K562 (cell line): ENCODE data around the gene RNF43. TPM values are rescaled to one million over a fixed set of nuclear protein-coding genes. Genes with fewer than 3 reads are reported as not detected.

Experiments used
- ATAC-seq: fragments of 200-7000 bp; cut with Tn5 transposase; 3 replicates; pipeline ENCODE4 v1.9.1; 2020; ENCODE audit warnings: moderate library complexity
- BruUV-seq: library from RNA; stranded (reverse); fragments of 400-500 nt; replicated peaks from 2 replicates; lab custom pipeline; 2021; lab: Mats Ljungman, UMichigan
- CTCF ChIA-PET: fragments of 300-600 bp; formaldehyde crosslinking; extraction: SDS; loops from one replicate; lab custom pipeline; 2021; ENCODE audit warnings: low intra/inter-chr PET ratio; lab: Yijun Ruan, JAX
- POLR2A ChIA-PET: fragments of 300-600, 350-650 bp; sonication (Branson Sonifier 250); formaldehyde crosslinking; extraction: SDS; loops from one replicate; lab custom pipeline; 2021; ENCODE audit warnings: antibody characterized with exemption, inconsistent platforms; lab: Yijun Ruan, JAX
- DNase-seq, 4 experiments: peaks; one replicate each; pipeline versions ENCODE4 v3.0.0 to v3.0.0-alpha.2; 2011 to 2018; ENCODE audit warnings: low spot score in 3 of 4, mixed read lengths in 3 of 4; ENCODE audit errors: extremely low read depth in 1 of 4
- FAIRE-seq: peaks from 2 replicates; lab custom pipeline; 2011; peaks lifted over from hg19 to GRCh38; lab: Jason Lieb, UNC
- H2AFZ ChIP-seq: 2 replicates; pipeline ENCODE4 v1.6.0; 2011; ENCODE audit warnings: low read depth, low read length, control low read depth, inconsistent platforms
- H3K27ac ChIP-seq: fragments of 200-600 bp; 3 replicates; pipeline ENCODE4 v1.8.0; 2011; ENCODE audit warnings: low read depth, mild to moderate bottlenecking, control low read depth, inconsistent platforms, low read length, moderate library complexity, mixed read lengths; ENCODE audit errors: extremely low read depth
- H3K27me3 ChIP-seq, 2 experiments: fragments of 300-600 bp in 1 of 2; 2 replicates in 1 of 2; 3 replicates in 1 of 2; pipeline versions ENCODE4 v1.6.0 to v1.8.0; 2011; ENCODE audit warnings: inconsistent platforms in 2 of 2, low read length in 2 of 2, mild to moderate bottlenecking in 1 of 2, mixed read lengths in 1 of 2, moderate library complexity in 1 of 2; ENCODE audit not compliant: control insufficient read depth in 2 of 2, insufficient read depth in 2 of 2
- H3K36me3 ChIP-seq: fragments of 300-600 bp; 3 replicates; pipeline ENCODE4 v1.8.0; 2011; ENCODE audit warnings: mild to moderate bottlenecking, low read length, inconsistent platforms; ENCODE audit not compliant: control insufficient read depth, insufficient read depth
- H3K4me1 ChIP-seq, 2 experiments: fragments of 200-600 bp in 1 of 2; replicated peaks in 1 of 2; 2 replicates in 1 of 2; 3 replicates in 1 of 2; pipeline versions ENCODE4 v1.5.1 to v1.8.0; 2011; ENCODE audit warnings: inconsistent platforms in 2 of 2, low read length in 2 of 2, mild to moderate bottlenecking in 1 of 2, mixed read lengths in 1 of 2, moderate library complexity in 1 of 2; ENCODE audit not compliant: control insufficient read depth in 2 of 2, insufficient read depth in 2 of 2
- H3K4me2 ChIP-seq: 2 replicates; pipeline ENCODE4 v1.6.1; 2011; ENCODE audit warnings: low read length, control low read depth, inconsistent platforms, mixed read lengths; ENCODE audit not compliant: insufficient read depth
- H3K4me3 ChIP-seq: fragments of 200-600 bp; sonication (generic), shearing (Covaris generic); 2 replicates; pipeline ENCODE4 v1.5.1; 2016; ENCODE audit warnings: control low read depth, inconsistent platforms
- H3K79me2 ChIP-seq: fragments of 200-600 bp; 3 replicates; pipeline ENCODE4 v1.8.0; 2011; ENCODE audit warnings: low read length, inconsistent platforms; ENCODE audit not compliant: control insufficient read depth, insufficient read depth
- H3K9ac ChIP-seq, 2 experiments: 2 replicates each; pipeline versions ENCODE4 v1.6.0 to v1.6.1; 2011; ENCODE audit warnings: low read depth in 2 of 2, low read length in 2 of 2, control low read depth in 1 of 2, inconsistent platforms in 1 of 2, mild to moderate bottlenecking in 1 of 2, mixed read lengths in 1 of 2; ENCODE audit not compliant: insufficient read depth in 1 of 2
- H3K9me1 ChIP-seq: one replicate; pipeline ENCODE4 v1.6.0; 2011; ENCODE audit warnings: inconsistent platforms, mild to moderate bottlenecking, low read length, moderate library complexity; ENCODE audit not compliant: control insufficient read depth, insufficient read depth
- H3K9me3 ChIP-seq: replicated peaks from 2 replicates; pipeline ENCODE4 v1.5.1; 2011; ENCODE audit warnings: low read depth, low read length, inconsistent platforms; ENCODE audit not compliant: control insufficient read depth, insufficient read depth
- H4K20me1 ChIP-seq: replicated peaks from 2 replicates; pipeline ENCODE4 v1.6.1; 2011; ENCODE audit warnings: low read length, inconsistent platforms, mixed read lengths; ENCODE audit not compliant: control insufficient read depth, insufficient read depth
- FOSL1 ChIP-seq: fragments of 200-800 bp; sonication (Bioruptor generic); conservative IDR thresholded peaks from 2 replicates; pipeline ENCODE4 v1.6.1; 2016; ENCODE audit warnings: missing genetic modification characterization, missing compliant biosample characterization
- JUND ChIP-seq, 2 experiments: IDR thresholded peaks; 2 replicates in 1 of 2; 3 replicates in 1 of 2; pipeline ENCODE4 v1.6.1; 2011; ENCODE audit warnings: borderline replicate concordance in 2 of 2, low read depth in 2 of 2, low read length in 2 of 2, improper control_type of control experiment in 1 of 2, missing biosample characterization in 1 of 2, missing genetic modification characterization in 1 of 2, missing genetic modification reagents in 1 of 2
- ZKSCAN3 ChIP-seq: fragments of 250-450 bp; sonication (Bioruptor Pico); IDR thresholded peaks from 2 replicates; pipeline ENCODE4 v1.4.0; 2020
- ZNF778 ChIP-seq: fragments of 450-650 bp; formaldehyde crosslinking; IDR thresholded peaks from 2 replicates; pipeline ENCODE4 v1.4.0; 2020; ENCODE audit warnings: mild to moderate bottlenecking, moderate library complexity
- WGBS: fragments of 100-300 bp; shearing (Covaris generic); methylation state at CpG from one replicate; pipeline ENCODE4 v1.1.6; 2016; ENCODE audit warnings: low coverage, mixed read lengths; ENCODE audit not compliant: insufficient coverage; ENCODE audit errors: missing lambda C conversion rate; 5-methylcytosine and 5-hydroxymethylcytosine counted together
- in situ Hi-C: fragments of 300-500 bp; cut with MboI; formaldehyde crosslinking; loops from 4 replicates; pipeline ENCODE4 v1.15.0; 2018; ENCODE audit warnings: inconsistent platforms, mixed read lengths
- intact Hi-C: fragments of 100-400 bp; cut with micrococcal nuclease; formaldehyde crosslinking; loops from 2 replicates; pipeline ENCODE4 v1.14.2; 2022
- polyA plus RNA-seq, 8 experiments: library from polyadenylated mRNA; depleted of rRNA in 4 of 8; stranded (reverse) in 5 of 8; unstranded in 3 of 8; fragments of >200 nt; fragmentation: Nextera tagmentation in 2 of 8; fragmentation: Illumina TruSeq in 1 of 8; extraction: Ambion mirVana in 2 of 8; extraction: Trizol in 1 of 8; gene quantifications; 2 replicates each; pipeline versions ENCODE4 v1.2.1 to v1.2.3, GENCODE V29; 2011 to 2014; ENCODE audit warnings: inconsistent platforms in 1 of 8, missing spikeins in 1 of 8
- total RNA-seq, 7 experiments: library from RNA; depleted of rRNA in 6 of 7; stranded (reverse); fragments of >200 nt in 6 of 7; fragmentation: Illumina TruSeq in 2 of 7; extraction: Trizol in 2 of 7; gene quantifications; 2 replicates each; pipeline versions ENCODE4 v1.2.1 to v1.2.3, GENCODE V29; 2011 to 2021; ENCODE audit warnings: low replicate concordance in 1 of 7
- TF ChIP-seq, protein P1 (sequence below), 2 experiments: fragments of 450-650 bp; IDR thresholded peaks; 2 replicates each; pipeline ENCODE4 v1.6.1; 2018; ENCODE audit warnings: mild to moderate bottlenecking in 2 of 2, low read depth in 1 of 2; ENCODE audit not compliant: partially characterized antibody in 2 of 2
- TF ChIP-seq, protein P2 (sequence below), 2 experiments: fragments of 450-650 bp in 1 of 2; sonication (generic) in 1 of 2; formaldehyde crosslinking in 1 of 2; IDR thresholded peaks in 1 of 2; conservative IDR thresholded peaks in 1 of 2; 2 replicates each; pipeline versions ENCODE4 v1.6.1 to v1.8.1; 2016 to 2023; ENCODE audit warnings: mild to moderate bottlenecking in 2 of 2, moderate library complexity in 2 of 2, inconsistent platforms in 1 of 2, missing genetic modification reagents in 1 of 2

RNF43 gene
- total and polyA plus RNA-seq, 9 of the 15 experiments (the other 6 are each of a cell fraction or from before 2014, with no cell fraction given), result 0.29 to 2.7 (median 1.4) TPM

DNA sequence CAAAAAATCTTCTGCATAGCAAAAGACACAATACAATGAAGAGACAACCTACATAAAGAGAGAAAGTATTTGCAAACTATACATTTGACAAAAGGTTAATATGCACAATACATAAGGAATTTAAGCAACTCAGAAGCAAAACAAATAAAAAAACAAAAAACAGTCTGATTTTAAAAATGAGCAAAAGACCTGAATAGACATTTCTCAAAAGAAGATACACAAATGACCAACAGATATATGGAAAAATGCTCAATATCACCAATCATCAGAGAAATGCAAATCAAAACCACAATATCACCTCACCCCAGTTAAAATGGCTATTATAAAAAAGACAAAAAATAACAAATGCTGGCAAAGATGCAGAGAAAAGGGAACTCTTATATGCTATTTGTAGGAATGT, 38.2 kb upstream of the RNF43 start (continued):
- TF ChIP-seq, protein P1, sequence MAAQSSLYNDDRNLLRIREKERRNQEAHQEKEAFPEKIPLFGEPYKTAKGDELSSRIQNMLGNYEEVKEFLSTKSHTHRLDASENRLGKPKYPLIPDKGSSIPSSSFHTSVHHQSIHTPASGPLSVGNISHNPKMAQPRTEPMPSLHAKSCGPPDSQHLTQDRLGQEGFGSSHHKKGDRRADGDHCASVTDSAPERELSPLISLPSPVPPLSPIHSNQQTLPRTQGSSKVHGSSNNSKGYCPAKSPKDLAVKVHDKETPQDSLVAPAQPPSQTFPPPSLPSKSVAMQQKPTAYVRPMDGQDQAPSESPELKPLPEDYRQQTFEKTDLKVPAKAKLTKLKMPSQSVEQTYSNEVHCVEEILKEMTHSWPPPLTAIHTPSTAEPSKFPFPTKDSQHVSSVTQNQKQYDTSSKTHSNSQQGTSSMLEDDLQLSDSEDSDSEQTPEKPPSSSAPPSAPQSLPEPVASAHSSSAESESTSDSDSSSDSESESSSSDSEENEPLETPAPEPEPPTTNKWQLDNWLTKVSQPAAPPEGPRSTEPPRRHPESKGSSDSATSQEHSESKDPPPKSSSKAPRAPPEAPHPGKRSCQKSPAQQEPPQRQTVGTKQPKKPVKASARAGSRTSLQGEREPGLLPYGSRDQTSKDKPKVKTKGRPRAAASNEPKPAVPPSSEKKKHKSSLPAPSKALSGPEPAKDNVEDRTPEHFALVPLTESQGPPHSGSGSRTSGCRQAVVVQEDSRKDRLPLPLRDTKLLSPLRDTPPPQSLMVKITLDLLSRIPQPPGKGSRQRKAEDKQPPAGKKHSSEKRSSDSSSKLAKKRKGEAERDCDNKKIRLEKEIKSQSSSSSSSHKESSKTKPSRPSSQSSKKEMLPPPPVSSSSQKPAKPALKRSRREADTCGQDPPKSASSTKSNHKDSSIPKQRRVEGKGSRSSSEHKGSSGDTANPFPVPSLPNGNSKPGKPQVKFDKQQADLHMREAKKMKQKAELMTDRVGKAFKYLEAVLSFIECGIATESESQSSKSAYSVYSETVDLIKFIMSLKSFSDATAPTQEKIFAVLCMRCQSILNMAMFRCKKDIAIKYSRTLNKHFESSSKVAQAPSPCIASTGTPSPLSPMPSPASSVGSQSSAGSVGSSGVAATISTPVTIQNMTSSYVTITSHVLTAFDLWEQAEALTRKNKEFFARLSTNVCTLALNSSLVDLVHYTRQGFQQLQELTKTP (IDR thresholded peaks at IDR 0.05; ENCODE audit: low read depth in 1 of 2, partially characterized antibody in 2 of 2), result peak in 1 of 2 experiments; percentile 77
- no peak for TF ChIP-seq ZKSCAN3 (CRISPR knock-in tag)
- TF ChIP-seq, all 486 proteins: peak for 4

DNA sequence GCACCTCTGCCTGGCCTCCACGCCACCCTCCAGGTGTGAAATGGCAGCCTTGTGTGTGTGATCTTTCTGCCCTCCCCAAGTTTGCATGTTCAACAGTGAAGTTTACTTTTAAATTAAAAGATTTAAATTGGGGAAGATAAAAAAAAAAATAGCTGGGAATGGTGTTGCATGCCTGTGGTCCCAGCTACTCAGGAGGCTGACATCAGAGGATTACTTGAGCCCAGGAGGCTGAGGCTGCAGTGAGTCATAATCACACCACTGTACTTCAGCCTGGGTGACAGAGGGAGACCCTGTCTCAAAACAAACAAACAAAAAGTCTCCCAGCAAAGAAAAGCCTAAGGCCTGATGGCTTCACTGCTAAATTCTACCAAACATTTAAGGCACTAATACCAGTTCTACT, 35.4 kb upstream of the RNF43 start:
- CTCF ChIA-PET, result no interaction called here
- TF ChIP-seq, protein P2, sequence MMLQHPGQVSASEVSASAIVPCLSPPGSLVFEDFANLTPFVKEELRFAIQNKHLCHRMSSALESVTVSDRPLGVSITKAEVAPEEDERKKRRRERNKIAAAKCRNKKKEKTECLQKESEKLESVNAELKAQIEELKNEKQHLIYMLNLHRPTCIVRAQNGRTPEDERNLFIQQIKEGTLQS (IDR thresholded peaks at IDR 0.05), result peak; percentile 69; the same call in 1 of the 2 replicates
- TF ChIP-seq, protein P2 (CRISPR knock-in tag; conservative IDR thresholded peaks at IDR 0.05), result no peak
- TF ChIP-seq JUND (IDR thresholded peaks at IDR 0.05; ENCODE audit: borderline replicate concordance, low read depth, low read length), result peak; percentile 50; the same call in 1 of the 2 replicates
- peak; percentile 12; the same call in 1 of the 3 replicates for TF ChIP-seq JUND (tag; IDR thresholded peaks at IDR 0.05; ENCODE audit: borderline replicate concordance, low read depth, low read length)
- TF ChIP-seq FOSL1 (tag), result peak; percentile 55; the same call in 1 of the 2 replicates
- no peak for TF ChIP-seq ZNF778
- TF ChIP-seq, all 486 proteins: peak for 3
- POLR2A ChIA-PET, result no interaction called here

More for the DNA sequence above, 35.4 kb upstream of the RNF43 start:
- Histone ChIP-seq H3K9me3 (no peaks in the 10 kb centered on the region), H2AFZ (no peak overlapping the region), H4K20me1 (no peaks in the 10 kb centered on the region), H3K79me2 (no peaks in the 10 kb centered on the region), H3K27ac (no peak overlapping the region), H3K4me2 (no peak overlapping the region), H3K4me1 (no peaks in the 10 kb centered on the region), H3K4me3 (no peak overlapping the region), H3K36me3 (no peaks in the 10 kb centered on the region), H3K9me1 (no peaks in the 10 kb centered on the region), H3K9ac (no peak overlapping the region), H3K27me3 (no peaks in the 10 kb centered on the region)
- BruUV-seq, result no TSS peak
- FAIRE-seq, result no peak
- in situ Hi-C loops, result loop anchor here (10.0 kb wide), 1 partner anchor 328 kb away; no protein-coding TSS in a partner anchor
- intact Hi-C loops, result no loop called here
- WGBS, result 95% methylated on average over 1 of the region's 1 CpG
- no peak for DNase-seq
- ATAC-seq, result no peak
